OCI-LY3 (cell line): ENCODE data around the gene CFAP68.

Experiments used
- EZH2phosphoT487 ChIP-seq: fragments of 200-600 bp; shearing (Covaris generic); IDR thresholded peaks from 2 replicates; pipeline ENCODE4 v1.6.1; 2018; ENCODE audit warnings: antibody characterized with exemption, mixed run types, low read depth
- TF ChIP-seq, protein P1 (sequence below): fragments of 200-600, 300-600 bp; sonication (generic); IDR thresholded peaks from 2 replicates; pipeline ENCODE4 v1.5.1; 2014; ENCODE audit warnings: antibody characterized with exemption, low read length, low read depth

DNA sequence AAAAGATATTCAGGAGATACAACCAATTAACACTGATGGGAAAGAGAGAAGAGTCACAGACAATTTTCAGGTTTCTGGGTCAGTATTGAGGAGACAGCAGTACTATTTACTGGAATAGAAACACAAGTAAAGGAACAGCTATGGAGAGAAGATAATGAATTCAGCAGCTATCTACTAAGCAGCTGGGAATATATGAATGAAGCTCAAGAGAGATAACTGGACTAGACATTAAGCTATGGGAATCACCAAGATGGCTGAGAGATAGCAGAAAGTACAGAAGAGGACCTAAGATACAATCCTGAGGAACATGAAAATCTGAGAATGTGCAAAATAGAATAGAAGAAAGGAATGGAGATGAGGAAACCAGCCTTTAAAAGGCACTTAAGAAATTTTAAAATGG is 23.8 kb upstream of the CFAP68 start:
- TF ChIP-seq, protein P1, sequence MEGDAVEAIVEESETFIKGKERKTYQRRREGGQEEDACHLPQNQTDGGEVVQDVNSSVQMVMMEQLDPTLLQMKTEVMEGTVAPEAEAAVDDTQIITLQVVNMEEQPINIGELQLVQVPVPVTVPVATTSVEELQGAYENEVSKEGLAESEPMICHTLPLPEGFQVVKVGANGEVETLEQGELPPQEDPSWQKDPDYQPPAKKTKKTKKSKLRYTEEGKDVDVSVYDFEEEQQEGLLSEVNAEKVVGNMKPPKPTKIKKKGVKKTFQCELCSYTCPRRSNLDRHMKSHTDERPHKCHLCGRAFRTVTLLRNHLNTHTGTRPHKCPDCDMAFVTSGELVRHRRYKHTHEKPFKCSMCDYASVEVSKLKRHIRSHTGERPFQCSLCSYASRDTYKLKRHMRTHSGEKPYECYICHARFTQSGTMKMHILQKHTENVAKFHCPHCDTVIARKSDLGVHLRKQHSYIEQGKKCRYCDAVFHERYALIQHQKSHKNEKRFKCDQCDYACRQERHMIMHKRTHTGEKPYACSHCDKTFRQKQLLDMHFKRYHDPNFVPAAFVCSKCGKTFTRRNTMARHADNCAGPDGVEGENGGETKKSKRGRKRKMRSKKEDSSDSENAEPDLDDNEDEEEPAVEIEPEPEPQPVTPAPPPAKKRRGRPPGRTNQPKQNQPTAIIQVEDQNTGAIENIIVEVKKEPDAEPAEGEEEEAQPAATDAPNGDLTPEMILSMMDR = no peak
- no peak for TF ChIP-seq EZH2phosphoT487
